Kidney (tissue), 14 donors: ENCODE results near the gene IGFLR1. TPM values are rescaled to one million over a fixed set of nuclear protein-coding genes. Genes with fewer than 3 reads are reported as not detected.
A peak's percentile ranks its signal among the peaks of the same experiment; 100 is the strongest.

ENCODE experiments used
- DNase-seq, 5 donors: peaks; one replicate each; pipeline ENCODE4 v3.0.0-alpha.2; 2013 to 2020
- FAIRE-seq: peaks from 2 replicates; lab custom pipeline; 2012; peaks lifted over from hg19 to GRCh38; lab: Jason Lieb, UNC
- H3K27ac ChIP-seq, 2 donors: one replicate each; pipeline ENCODE4 v1.7.0; 2013; ENCODE audit warnings: low read depth in 2 of 2, low read length in 2 of 2, inconsistent platforms in 1 of 2
- H3K27me3 ChIP-seq: one replicate; pipeline ENCODE4 v1.7.1; 2013; ENCODE audit warnings: low read length, inconsistent platforms; ENCODE audit not compliant: control insufficient read depth, insufficient read depth
- H3K36me3 ChIP-seq, 3 donors: one replicate each; pipeline versions ENCODE4 v1.7.0 to v1.7.1; 2013; ENCODE audit warnings: low read length in 3 of 3, control low read depth in 1 of 3, inconsistent platforms in 1 of 3; ENCODE audit not compliant: insufficient read depth in 3 of 3, control insufficient read depth in 2 of 3
- H3K4me1 ChIP-seq, 3 donors: one replicate each; pipeline versions ENCODE4 v1.7.0 to v1.7.1; 2013; ENCODE audit warnings: low read length in 3 of 3, inconsistent platforms in 1 of 3, low read depth in 1 of 3; ENCODE audit not compliant: control insufficient read depth in 2 of 3, insufficient read depth in 2 of 3
- H3K4me3 ChIP-seq, 3 donors: one replicate each; pipeline versions ENCODE4 v1.7.0 to v1.8.1; 2013; ENCODE audit warnings: low read length in 3 of 3, control low read depth in 1 of 3, inconsistent platforms in 1 of 3
- H3K9ac ChIP-seq, 3 donors: one replicate each; pipeline versions ENCODE4 v1.7.0 to v1.7.1; 2013; ENCODE audit warnings: low read length in 3 of 3, control low read depth in 1 of 3, inconsistent platforms in 1 of 3
- H3K9me3 ChIP-seq, 3 donors: one replicate each; pipeline versions ENCODE4 v1.7.0 to v1.7.1; 2013; ENCODE audit warnings: low read length in 3 of 3, control low read depth in 1 of 3, inconsistent platforms in 1 of 3; ENCODE audit not compliant: control insufficient read depth in 2 of 3, insufficient read depth in 1 of 3
- CTCF ChIP-seq: IDR thresholded peaks from 3 replicates; pipeline ENCODE4 v1.5.1; 2012; ENCODE audit warnings: mild to moderate bottlenecking, moderate library complexity, borderline replicate concordance; ENCODE audit not compliant: insufficient read depth; ENCODE audit errors: extremely low read depth
- intact Hi-C: fragments of 100-400 bp; cut with DNase I; formaldehyde crosslinking; loops from one replicate; pipeline ENCODE4 v1.11.1; 2022
- polyA plus RNA-seq: library from polyadenylated mRNA; stranded (reverse); fragments of 350-450 nt; fragmentation: Illumina TruSeq; extraction: RNeasy Lipid Tissue Mini Kit (QIAGEN cat#74804); gene quantifications from one replicate; pipeline ENCODE4 v1.2.3, GENCODE V29; 2014; ENCODE audit warnings: low read depth, low replicate concordance; ENCODE audit not compliant: insufficient read depth
- total RNA-seq: library from RNA; stranded (reverse); fragmentation: NEBNext Ultra II Directional; extraction: Animal tissue kit (Norgen Biotek cat#: 25700); gene quantifications from one replicate; pipeline ENCODE4 v1.2.1, GENCODE V29; 2021
- donor health status: control.
- donor health status: control.
- donor health status: control.
- donor health status: control.
- donor health status: control.
- donor health status: DM: yes; HTN: yes; CAD: no.
- donor health status: Normal renal cell carcinoma (clear cell type).

Gene IGFLR1
- total and polyA plus RNA-seq, 2 donors from 2014 or later: 22.3 to 26.0 TPM

- no peaks in the 10 kb centered on the region for H3K27me3 ChIP-seq
- no peaks in the 10 kb centered on the region for H3K9me3 ChIP-seq
- FAIRE-seq: no peak
- H3K4me3 ChIP-seq: no peak overlapping the region
- TF ChIP-seq CTCF: no peak
- intact Hi-C loops: no loop called here
- H3K27ac ChIP-seq: no peak overlapping the region
- DNase-seq: peak in 1 of 5 donors; percentile 25
- H3K9ac ChIP-seq: no peak overlapping the region
- no peaks in the 10 kb centered on the region for H3K36me3 ChIP-seq
- no peaks in the 10 kb centered on the region for H3K4me1 ChIP-seq
Measured at GRCh38 chr19:35708391-35708790, 33.9 kb downstream of the IGFLR1 start.

DNA sequence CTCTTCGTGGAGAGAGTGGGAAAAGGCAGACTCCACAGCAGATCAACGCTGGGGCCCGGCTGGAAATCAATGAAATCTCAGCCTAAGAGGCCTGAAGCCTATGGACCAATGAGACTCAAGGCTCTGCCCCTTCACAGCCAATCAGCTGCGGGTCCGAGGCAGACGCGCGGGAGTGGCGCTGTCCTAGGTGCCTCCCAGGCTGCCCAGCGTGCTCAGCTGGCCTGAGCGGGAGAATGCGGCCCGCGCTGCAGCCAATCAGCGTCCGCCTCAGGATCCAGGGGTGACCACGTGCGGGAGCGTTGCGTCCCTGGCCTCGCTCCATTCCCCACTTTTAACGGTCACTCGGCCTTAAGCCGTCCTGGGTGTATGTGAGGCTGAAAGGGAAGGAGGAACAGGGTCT, 38.0 kb downstream of the IGFLR1 start, which contains the start of gene ZBTB32:
Gene ZBTB32, plus strand, starts transcription at position 341 of the 400 bp plus-strand sequence. CDS start 10,069 bp downstream, outside the sequence.
- H3K9ac ChIP-seq: no peak within 1 kb of the TSS
- intact Hi-C loops: no loop called here
- DNase-seq: peak; percentile 69 to 76 (median 70)

DNA sequence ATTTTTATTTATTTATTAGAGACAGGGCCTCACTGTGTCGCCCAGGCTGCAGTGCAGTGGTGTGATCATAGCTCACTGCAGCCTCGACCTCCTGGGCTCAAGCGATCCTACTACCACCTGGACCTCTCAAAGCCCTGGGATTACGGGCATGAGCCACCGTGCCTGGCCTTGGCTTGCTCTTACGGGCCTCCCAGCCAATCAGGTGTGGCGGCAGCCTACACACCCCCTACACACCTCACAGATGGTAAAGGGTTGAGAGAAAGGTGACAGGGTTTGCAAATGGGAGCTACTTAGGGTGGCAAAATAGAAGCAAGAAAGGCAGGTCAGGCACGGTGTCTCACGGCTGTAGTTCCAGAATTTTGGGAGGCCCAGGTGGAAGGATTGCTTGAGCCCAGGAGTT, 38.9 kb downstream of the IGFLR1 start:
- H3K27ac ChIP-seq: no peak overlapping the region
- FAIRE-seq (no peak), DNase-seq (no peak)
- H3K4me3 ChIP-seq: no peak overlapping the region
- peaks cover 0 to 8% (median 0%) of the 10 kb centered on the region in 3 donors for H3K4me1 ChIP-seq
- TF ChIP-seq CTCF: no peak
- intact Hi-C loops: no loop called here
- no peaks in the 10 kb centered on the region for H3K27me3 ChIP-seq
- no peaks in the 10 kb centered on the region for H3K36me3 ChIP-seq
- no peak overlapping the region for H3K9ac ChIP-seq
- no peaks in the 10 kb centered on the region for H3K9me3 ChIP-seq

More for the DNA sequence above, 38.0 kb downstream of the IGFLR1 start, which contains the start of gene ZBTB32:
- H3K9me3 ChIP-seq: no peaks in the 10 kb centered on the region
- no peaks in the 10 kb centered on the region for H3K36me3 ChIP-seq
- no peak within 1 kb of the TSS for H3K27ac ChIP-seq
- H3K4me3 ChIP-seq: no peak within 1 kb of the TSS
- TF ChIP-seq CTCF: no peak
- FAIRE-seq: no peak
- H3K27me3 ChIP-seq: no peaks in the 10 kb centered on the region
- peaks cover 0 to 8% (median 0%) of the 10 kb centered on the region in 3 donors for H3K4me1 ChIP-seq
